Thyroid gland (tissue), 4 donors: ENCODE results near the gene L2HGDH.

ENCODE experiments used
- POLR2A ChIP-seq, 2 donors: fragments of 450-650 bp; IDR thresholded peaks; one replicate each; pipeline ENCODE4 v1.6.1; 2017; ENCODE audit warnings: antibody characterized with exemption in 2 of 2, mild to moderate bottlenecking in 2 of 2, moderate library complexity in 1 of 2
- TF ChIP-seq, protein P1 (sequence below), 6 experiments: fragments of 200-600 bp in 3 of 6; fragments of 450-650 bp in 3 of 6; sonication (generic) in 3 of 6; IDR thresholded peaks; one replicate each; pipeline ENCODE4 v1.5.1; 2016 to 2019; ENCODE audit warnings: antibody characterized with exemption in 6 of 6, mild to moderate bottlenecking in 2 of 6, inconsistent platforms in 1 of 6, moderate library complexity in 1 of 6

DNA sequence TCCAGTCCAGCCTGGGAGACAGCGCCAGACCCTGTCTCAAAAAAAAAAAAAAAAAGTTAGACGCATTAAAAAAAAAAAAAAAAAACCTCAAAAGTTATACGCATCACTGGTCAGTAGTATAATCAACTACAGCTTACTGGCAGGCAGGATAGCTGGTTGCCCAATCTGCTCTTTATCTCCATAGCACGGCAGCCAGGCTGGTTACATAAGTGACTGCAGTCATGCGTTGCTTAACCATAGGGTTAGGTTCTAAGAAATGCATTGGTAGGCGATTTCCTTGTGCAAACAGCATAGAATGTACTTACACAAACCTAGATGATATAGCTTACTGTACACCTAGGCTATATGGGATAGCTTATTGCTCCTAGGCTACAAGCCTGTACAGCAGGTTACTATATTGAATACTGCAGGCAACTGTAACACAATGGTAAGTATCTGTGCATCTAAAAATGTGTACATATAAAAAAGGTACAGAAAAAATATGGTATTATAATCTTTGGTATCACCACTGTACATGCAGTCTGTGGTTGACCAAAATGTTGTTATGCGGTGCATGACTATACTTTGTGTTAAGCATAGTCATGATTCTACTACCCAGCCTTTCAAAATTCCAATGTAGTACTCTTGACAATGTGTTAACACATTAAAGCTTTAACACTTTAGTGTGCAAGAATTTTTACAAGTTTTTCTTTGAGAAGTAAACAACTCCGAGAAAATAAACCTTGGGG lies 8.1 kb downstream of the L2HGDH start:
- TF ChIP-seq POLR2A (IDR thresholded peaks at IDR 0.05), result no peak
- TF ChIP-seq, protein P1, sequence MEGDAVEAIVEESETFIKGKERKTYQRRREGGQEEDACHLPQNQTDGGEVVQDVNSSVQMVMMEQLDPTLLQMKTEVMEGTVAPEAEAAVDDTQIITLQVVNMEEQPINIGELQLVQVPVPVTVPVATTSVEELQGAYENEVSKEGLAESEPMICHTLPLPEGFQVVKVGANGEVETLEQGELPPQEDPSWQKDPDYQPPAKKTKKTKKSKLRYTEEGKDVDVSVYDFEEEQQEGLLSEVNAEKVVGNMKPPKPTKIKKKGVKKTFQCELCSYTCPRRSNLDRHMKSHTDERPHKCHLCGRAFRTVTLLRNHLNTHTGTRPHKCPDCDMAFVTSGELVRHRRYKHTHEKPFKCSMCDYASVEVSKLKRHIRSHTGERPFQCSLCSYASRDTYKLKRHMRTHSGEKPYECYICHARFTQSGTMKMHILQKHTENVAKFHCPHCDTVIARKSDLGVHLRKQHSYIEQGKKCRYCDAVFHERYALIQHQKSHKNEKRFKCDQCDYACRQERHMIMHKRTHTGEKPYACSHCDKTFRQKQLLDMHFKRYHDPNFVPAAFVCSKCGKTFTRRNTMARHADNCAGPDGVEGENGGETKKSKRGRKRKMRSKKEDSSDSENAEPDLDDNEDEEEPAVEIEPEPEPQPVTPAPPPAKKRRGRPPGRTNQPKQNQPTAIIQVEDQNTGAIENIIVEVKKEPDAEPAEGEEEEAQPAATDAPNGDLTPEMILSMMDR (IDR thresholded peaks at IDR 0.05), result no peak
